Endothelial cell (in vitro differentiated cells): ENCODE measurements around the gene PEPD. TPM values are rescaled to one million over a fixed set of nuclear protein-coding genes. Genes with fewer than 3 reads are reported as not detected.

Experiments used
- DNase-seq: peaks from one replicate; pipeline ENCODE4 v3.0.0; 2021; ENCODE audit warnings: low spot score
- H3K27ac Mint-ChIP-seq: one replicate; pipeline ENCODE4 v1.8.0; 2021; ENCODE audit warnings: mixed read lengths, inconsistent platforms; ENCODE audit not compliant: unreplicated experiment
- H3K27me3 Mint-ChIP-seq: one replicate; pipeline ENCODE4 v1.8.0; 2021; ENCODE audit warnings: mild to moderate bottlenecking, moderate library complexity, mixed read lengths, inconsistent platforms; ENCODE audit not compliant: unreplicated experiment
- H3K36me3 Mint-ChIP-seq: one replicate; pipeline ENCODE4 v1.8.0; 2021; ENCODE audit warnings: mild to moderate bottlenecking, low read depth, mixed read lengths, inconsistent platforms; ENCODE audit not compliant: unreplicated experiment
- H3K4me1 Mint-ChIP-seq: one replicate; pipeline ENCODE4 v1.8.0; 2021; ENCODE audit warnings: mild to moderate bottlenecking, mixed read lengths, inconsistent platforms; ENCODE audit not compliant: unreplicated experiment
- H3K4me3 Mint-ChIP-seq: one replicate; pipeline ENCODE4 v1.8.0; 2021; ENCODE audit warnings: mild to moderate bottlenecking, mixed read lengths, inconsistent platforms; ENCODE audit not compliant: unreplicated experiment
- H3K9me3 Mint-ChIP-seq: one replicate; pipeline ENCODE4 v1.8.0; 2021; ENCODE audit warnings: mixed read lengths, inconsistent platforms; ENCODE audit not compliant: unreplicated experiment
- total RNA-seq: library from RNA; stranded (reverse); fragmentation: NEBNext Ultra II Directional; extraction: Animal tissue kit (Norgen Biotek cat#: 25700); gene quantifications from one replicate; pipeline ENCODE4 v1.2.1, GENCODE V29; 2021; ENCODE audit not compliant: unreplicated experiment
- TF ChIP-seq, protein P1 (sequence below): fragments of 200-600 bp; sonication (generic); IDR thresholded peaks from one replicate; pipeline ENCODE4 v1.5.0; 2021; ENCODE audit warnings: antibody characterized with exemption; ENCODE audit not compliant: unreplicated experiment

Gene PEPD
- total RNA-seq, 1 donor from 2014 or later, result 40.5 TPM

DNA sequence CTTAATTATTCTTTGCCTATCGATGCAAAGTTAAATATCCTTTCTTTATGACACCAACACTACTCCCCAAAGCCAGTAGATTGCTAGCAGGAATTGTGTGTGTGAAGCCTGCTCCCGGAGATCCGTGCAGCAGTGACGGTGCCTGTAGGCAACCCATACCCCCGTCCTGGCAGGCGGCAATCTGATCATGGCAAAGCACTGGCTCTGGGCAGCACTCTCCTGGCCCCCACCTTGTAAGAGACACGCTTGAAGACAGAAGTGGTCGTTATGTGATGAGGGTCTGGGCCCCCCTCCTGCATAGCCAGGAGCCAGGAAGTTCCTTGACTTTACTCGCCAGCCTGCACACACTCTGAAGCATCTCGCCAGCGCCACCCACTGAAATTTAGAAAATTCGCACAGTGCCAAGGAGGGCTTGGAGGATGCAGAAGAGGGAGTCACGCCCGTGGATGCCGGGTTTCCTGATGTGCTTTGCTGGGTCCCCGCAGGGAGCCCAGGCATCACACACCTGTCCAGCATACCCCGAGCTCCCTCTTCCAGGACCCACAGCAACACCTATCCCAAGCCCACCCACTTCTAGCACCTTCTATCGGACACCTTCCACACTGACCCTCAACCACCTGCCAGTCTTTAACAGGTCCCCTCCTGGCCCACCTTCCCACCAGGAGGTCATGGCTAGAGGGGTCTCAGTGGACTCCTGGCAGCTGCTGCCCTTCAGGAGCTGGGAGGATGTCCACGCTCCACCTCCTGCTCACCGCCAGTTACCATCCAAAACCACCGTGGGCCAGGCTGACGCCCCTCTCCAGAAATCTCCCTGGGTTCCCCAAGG, 93.6 kb downstream of the PEPD start:
- Mint-ChIP-seq H3K27me3 (peaks cover 4% of the 10 kb centered on the region), H3K4me3 (no peak overlapping the region), H3K4me1 (peaks cover 5% of the 10 kb centered on the region), H3K9me3 (no peaks in the 10 kb centered on the region), H3K36me3 (no peaks in the 10 kb centered on the region), H3K27ac (no peak overlapping the region)
- TF ChIP-seq, protein P1, sequence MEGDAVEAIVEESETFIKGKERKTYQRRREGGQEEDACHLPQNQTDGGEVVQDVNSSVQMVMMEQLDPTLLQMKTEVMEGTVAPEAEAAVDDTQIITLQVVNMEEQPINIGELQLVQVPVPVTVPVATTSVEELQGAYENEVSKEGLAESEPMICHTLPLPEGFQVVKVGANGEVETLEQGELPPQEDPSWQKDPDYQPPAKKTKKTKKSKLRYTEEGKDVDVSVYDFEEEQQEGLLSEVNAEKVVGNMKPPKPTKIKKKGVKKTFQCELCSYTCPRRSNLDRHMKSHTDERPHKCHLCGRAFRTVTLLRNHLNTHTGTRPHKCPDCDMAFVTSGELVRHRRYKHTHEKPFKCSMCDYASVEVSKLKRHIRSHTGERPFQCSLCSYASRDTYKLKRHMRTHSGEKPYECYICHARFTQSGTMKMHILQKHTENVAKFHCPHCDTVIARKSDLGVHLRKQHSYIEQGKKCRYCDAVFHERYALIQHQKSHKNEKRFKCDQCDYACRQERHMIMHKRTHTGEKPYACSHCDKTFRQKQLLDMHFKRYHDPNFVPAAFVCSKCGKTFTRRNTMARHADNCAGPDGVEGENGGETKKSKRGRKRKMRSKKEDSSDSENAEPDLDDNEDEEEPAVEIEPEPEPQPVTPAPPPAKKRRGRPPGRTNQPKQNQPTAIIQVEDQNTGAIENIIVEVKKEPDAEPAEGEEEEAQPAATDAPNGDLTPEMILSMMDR, result no peak
- DNase-seq, result no peak

DNA sequence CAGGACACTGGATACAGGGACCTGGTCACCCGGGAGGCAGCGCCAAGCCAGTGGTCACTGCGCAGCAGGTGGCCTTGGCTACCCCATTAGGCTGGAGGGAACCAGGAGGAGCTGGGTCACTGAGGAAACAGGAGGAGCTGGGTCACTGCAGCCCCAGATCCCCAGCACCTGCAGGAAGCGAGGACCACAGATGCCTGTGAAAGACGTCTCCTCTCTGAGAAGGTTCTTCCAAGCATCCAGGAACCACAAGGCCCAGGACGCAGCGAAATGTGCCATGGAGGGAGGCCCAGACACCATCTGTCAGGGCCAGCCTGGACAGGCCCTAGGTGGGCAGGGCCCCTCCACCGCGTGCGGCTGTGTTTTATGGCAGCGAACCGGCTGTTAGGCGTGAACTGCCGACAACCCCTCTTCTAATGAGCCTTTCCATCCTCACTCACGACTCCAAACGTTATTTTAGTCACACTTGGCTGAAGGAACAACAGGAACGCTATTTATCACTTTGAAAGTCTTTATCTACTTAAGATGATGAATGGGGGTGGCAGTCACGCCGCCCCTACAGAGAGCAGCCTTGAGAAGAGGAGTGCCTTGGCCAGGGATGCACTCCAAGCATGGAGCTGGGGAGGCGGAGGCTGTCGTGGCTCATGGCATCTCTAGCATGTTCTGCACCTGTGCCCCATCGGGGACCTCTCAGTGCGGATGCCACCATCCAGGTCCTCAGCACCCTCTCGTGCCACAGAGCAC, 94.8 kb downstream of the PEPD start:
- H3K4me1 Mint-ChIP-seq, result peaks cover 5% of the 10 kb centered on the region
- H3K27me3 Mint-ChIP-seq, result peaks cover 2% of the 10 kb centered on the region
- no peak for DNase-seq
- no peak overlapping the region for H3K4me3 Mint-ChIP-seq
- H3K27ac Mint-ChIP-seq, result no peak overlapping the region
- no peaks in the 10 kb centered on the region for H3K9me3 Mint-ChIP-seq
- TF ChIP-seq, protein P1, result no peak
- no peaks in the 10 kb centered on the region for H3K36me3 Mint-ChIP-seq

DNA sequence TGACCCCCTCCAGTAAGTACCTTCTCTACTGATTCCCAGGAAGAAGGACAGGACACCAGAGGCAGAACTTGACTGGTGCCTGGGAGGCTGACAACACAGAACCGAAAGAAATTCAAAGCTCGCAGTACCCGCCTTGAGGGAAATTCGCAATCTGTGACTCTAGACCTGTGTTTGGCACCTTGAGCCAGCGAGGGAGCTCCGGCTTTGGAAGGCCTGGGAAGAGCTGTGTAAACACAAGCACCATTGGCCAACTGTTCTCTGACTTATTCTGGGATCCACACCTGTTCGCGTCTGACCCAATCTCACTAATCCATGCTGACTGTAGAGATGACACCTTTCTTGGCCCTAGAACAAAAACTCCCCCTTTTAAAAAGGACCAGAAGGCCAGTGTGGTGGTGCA, 97.4 kb downstream of the PEPD start:
- Mint-ChIP-seq H3K27me3 (no peaks in the 10 kb centered on the region), H3K36me3 (no peaks in the 10 kb centered on the region)

DNA sequence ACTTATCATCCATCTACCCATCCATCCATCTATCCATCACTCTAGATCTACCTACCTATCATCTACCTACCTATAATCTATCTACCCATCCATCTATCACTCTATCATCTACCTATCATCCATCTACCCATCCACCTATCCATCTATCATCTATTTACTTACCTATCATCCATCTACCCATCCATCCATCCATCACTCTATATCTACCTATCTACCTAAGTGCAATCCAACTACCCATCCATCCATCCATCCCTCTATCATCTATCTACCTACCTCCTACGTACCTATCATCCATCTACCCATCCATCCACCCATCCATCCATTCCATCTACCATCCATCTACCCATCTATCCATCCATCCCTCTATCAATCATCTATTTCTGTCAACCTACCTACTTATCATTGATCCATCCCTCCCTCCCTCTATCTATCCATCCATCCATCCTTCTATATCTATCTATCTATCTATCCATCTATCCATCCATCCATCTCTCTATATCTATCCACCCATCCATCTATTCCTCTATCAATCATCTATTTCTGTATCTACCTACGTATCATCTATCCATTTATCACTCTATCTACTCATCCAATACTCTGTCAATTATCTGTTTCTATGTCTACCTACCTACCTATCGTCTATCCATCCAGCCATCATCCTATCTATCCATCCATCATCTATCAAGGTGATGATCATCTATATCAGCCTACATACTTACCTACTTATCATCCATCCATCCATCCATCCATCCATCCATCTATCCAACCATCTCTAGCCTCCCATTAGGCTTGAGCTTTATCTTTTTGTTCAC, 99.0 kb downstream of the PEPD start:
- Mint-ChIP-seq H3K9me3 (no peaks in the 10 kb centered on the region), H3K27me3 (no peaks in the 10 kb centered on the region), H3K4me3 (no peak overlapping the region), H3K4me1 (no peaks in the 10 kb centered on the region), H3K27ac (no peak overlapping the region), H3K36me3 (no peaks in the 10 kb centered on the region)
- TF ChIP-seq, protein P1, result no peak
- DNase-seq, result no peak

More for the DNA sequence above, 97.4 kb downstream of the PEPD start:
- no peak for DNase-seq
- no peak overlapping the region for H3K27ac Mint-ChIP-seq
- no peaks in the 10 kb centered on the region for H3K9me3 Mint-ChIP-seq
- peak overlapping the region; percentile 6 for H3K4me3 Mint-ChIP-seq
- H3K4me1 Mint-ChIP-seq, result no peaks in the 10 kb centered on the region
- TF ChIP-seq, protein P1, result no peak
